GM12873 (cell line): Measurements from ENCODE around the gene NDC80.

ENCODE experiments used
- TF ChIP-seq, protein P1 (sequence below): IDR thresholded peaks from 2 replicates; pipeline ENCODE4 v1.5.1; 2012; ENCODE audit warnings: low read depth, mild to moderate bottlenecking, moderate library complexity, low read length, control low read depth; ENCODE audit not compliant: insufficient read depth; ENCODE audit errors: missing control alignments

Gene NDC80

DNA sequence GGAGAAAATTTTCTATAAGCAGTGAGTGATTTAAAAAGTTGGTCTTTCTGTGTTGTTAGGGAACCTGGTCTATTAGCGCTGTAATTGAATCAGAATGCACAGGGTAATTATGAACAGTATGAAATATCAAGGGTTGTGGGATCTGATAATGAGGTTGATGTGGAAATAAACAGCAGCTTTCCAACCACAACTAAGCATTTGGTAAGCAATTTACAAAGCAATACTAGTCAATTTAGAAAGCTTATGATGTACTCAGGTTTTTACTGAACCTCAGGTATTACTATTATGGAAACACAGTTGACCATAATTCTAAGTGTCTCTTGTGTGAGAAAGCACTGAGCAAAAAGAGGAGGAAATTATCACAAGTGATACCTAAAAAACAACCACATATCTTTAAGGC, 73.2 kb downstream of the NDC80 start:
- TF ChIP-seq, protein P1, sequence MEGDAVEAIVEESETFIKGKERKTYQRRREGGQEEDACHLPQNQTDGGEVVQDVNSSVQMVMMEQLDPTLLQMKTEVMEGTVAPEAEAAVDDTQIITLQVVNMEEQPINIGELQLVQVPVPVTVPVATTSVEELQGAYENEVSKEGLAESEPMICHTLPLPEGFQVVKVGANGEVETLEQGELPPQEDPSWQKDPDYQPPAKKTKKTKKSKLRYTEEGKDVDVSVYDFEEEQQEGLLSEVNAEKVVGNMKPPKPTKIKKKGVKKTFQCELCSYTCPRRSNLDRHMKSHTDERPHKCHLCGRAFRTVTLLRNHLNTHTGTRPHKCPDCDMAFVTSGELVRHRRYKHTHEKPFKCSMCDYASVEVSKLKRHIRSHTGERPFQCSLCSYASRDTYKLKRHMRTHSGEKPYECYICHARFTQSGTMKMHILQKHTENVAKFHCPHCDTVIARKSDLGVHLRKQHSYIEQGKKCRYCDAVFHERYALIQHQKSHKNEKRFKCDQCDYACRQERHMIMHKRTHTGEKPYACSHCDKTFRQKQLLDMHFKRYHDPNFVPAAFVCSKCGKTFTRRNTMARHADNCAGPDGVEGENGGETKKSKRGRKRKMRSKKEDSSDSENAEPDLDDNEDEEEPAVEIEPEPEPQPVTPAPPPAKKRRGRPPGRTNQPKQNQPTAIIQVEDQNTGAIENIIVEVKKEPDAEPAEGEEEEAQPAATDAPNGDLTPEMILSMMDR: no peak

DNA sequence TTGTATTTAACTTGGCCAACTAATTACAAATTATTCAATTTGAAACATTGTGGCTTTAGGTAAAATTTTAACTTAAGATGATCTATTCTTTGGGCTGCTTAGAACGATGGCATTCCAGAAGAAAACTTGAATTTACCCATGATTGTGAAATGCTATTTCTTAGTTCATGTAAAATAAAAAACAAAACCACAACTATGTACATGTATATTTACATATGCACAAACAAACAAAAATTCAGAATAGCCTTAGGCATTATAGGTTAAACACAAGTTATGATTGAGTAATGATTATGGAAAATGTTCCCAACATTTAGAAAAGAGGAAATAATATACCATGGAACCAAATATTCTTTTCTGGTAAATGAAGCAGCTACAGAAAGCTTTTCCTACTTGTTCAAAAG, 80.6 kb downstream of the NDC80 start:
- TF ChIP-seq, protein P1: no peak

DNA sequence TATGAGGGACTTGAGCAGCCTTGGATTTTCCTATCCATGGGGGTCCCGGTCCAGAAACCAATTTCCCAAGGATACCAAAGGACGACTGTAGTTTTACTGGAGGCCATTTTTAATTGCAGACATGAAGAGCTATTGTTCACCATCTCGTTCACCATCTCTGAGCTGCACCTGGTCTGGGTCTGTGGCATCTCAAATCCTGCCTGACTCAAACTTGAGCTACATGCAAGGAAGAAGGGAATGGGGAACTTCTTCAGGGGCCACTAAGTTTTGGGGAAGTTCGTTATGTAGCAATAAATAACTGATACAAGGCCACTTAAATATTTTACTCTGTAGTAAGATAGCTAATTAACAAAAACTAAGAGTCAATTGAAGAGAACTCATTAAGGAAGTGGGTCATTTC, 82.1 kb downstream of the NDC80 start:
- TF ChIP-seq, protein P1: no peak

DNA sequence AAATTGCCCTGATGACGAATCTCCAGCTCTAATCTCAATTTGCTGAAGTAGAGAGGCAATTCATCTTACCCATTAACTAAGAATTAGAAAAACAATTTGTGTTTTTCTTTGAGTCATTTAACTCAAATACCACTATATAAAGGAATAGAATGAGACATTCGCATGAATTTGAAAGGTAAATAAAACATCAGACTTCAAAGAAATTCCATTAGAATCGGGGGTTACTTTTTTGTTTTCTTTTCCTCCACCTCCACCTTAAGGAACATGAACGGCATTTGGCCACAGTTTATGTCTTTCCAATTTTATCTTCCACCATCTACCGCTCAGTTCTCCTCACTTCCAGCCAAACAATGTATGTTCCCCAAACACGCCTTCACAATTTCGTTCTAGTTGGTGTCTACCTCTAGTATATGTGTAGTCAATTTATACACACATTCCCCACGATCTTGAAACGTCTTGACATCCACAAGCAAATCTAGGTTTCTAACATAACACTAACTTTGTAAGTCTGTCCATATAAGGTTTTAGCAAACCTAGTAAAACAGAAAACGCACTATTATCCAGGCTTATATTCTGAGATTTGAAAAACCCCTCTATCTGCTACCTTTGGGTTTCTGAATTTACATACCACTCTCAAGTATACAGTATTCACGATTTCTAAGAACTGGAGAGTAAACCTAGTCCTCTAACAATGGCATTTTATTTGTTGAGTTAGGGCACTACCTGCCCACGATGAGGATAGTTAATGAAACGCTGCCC, 83.0 kb downstream of the NDC80 start:
- TF ChIP-seq, protein P1: no peak

DNA sequence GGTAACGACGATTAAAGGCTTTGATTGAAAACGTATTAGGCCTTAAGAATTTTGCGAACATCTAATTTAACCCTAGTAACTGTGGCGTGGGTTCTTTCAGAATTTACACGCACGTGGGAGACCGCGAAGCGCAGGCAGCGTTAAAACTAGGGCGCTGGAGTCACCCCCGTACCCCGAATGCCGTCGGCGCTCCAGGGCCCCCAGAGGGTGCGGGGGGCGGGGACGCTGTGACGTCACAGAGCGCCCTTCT, 83.5 kb downstream of the NDC80 start:
- TF ChIP-seq, protein P1: no peak

DNA sequence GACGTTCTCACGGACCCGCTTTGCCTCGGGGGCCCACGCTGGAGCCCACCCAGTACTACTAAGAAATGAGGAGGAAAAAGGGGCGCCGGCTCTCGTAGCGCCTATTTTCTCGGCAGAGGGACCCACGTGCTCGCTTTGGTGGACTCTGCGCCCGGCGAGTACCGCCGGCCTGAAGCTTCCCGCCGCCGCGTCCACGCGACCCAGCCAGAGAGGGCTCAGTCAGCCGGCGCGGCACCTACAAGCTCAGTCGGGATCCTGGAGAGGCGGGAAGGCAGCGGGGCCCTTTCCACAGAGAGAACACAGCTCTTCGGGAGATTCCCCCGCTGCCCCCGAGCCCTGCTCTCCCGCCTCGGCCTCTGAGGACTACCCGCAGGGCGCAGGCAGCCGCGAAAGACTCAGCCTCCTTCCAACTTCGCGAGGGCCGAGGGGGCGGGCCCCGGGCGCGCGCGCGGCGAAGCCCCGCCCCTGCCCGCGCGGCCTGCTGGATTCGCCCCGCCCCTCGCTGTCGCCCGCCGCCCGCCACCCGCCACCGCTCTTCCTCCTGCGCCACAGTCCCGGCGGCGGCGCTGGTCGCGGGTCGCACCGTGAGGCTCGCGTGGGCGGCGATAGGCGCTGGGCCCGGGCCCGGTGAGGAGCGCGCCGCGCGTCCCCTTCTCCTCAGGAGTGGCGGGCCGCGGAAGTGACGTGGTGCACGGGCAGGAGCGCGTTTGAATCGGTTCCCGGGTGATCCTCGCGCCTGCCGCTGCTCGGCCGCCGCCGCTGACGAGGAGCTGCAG, 84.0 kb downstream of the NDC80 start, which contains the start of gene SMCHD1:
Gene SMCHD1 (plus strand): TSS at position 549 of the 776 bp plus-strand sequence. CDS start 350 bp downstream, outside the sequence.
- TF ChIP-seq, protein P1: no peak

DNA sequence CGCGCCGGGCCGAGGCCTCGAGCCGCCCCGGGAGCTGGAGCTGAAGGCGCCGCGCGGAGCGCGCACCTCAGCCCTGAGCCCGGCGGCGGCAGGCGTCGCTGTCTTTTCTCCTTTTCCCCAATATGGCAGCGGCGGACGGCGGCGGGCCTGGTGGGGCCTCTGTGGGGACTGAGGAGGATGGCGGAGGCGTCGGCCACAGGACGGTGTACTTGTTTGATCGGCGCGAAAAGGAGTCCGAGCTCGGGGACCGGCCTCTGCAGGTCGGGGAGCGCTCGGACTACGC, 84.5 kb downstream of the NDC80 start:
- TF ChIP-seq, protein P1: no peak
